NCI-H2081 (cell line): ENCODE data around the gene LILRB5.
"Not testable (repeated sequence)": the region's sequence is repeated elsewhere in the genome, so short reads cannot be mapped to it uniquely, and the experiment has no call there.

Experiments used
- DNase-seq, 2 experiments: peaks; one replicate each; lab custom pipeline; 2025; lab: John Stamatoyannopoulos, UW

Gene LILRB5

DNA sequence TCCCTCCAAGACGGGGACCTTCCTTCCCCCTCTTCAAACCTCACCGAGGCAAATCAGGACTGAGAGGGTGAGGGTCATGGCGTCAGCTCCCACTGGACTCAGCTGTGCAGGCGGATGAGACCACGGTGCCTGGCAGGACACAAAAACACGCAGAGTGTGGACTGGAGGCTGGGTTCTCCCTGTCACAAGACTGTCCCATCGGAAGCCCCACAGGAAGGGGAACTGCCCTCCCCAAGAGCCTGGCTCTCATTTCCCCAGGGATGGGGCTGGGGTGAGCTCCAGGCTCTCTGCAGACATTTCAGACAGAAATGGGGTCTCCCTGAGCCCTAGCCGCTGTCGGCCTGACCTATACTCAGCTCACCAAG lies at the start of gene LILRB5:
Gene LILRB5 (minus strand): TSS at position 158 of the 365 bp plus-strand sequence. CDS start 80 bp downstream, at position 78.
- no peak for DNase-seq

DNA sequence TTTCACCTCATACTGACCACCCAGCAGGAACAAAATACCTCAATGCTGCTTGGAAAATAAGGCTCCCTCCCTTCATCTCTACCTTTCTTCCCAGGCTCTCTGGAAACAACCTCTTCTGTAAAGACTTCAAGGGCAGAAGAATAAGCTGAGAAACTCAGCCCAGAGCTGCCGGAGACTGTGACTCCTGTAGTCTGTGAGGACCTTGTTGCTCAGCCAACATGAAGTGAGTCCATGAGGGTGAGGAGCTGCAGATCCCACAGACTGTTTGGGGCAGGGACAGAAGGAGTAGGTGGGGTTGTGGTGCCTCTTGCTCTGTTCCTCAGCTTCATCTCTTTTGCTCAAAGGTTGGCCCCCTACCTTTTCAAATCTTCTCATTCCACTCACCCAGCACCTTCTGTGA lies 48.1 kb upstream of the LILRB5 start:
- DNase-seq, result no peak

GRCh38 chr19:54302257-54302656 lies 45.2 kb upstream of the LILRB5 start:
- DNase-seq, result no peak

DNA sequence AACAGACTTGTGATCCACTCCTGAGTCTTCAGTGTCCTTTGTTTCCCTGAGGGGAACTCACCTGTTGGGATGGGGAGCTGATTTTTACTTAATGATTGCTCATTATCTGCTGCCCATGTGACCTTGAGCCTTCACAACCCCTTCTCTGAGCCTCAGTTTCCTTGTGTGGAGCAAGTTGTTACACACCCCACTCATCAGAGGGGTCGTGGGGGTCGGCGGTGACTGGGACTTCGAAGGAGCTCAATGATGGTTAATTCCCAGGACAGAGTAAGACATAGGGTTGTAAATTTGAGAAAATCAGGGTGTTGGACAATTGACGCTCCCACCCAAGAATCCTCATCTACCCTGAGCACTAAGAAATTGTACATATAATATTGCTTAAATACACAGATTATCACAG lies 42.4 kb upstream of the LILRB5 start:
- DNase-seq, result no peak

GRCh38 chr19:54299126-54299498 lies 42.0 kb upstream of the LILRB5 start:
- no peak for DNase-seq

- DNase-seq, result no peak
Measured at GRCh38 chr19:54298357-54299125, 41.5 kb upstream of the LILRB5 start.

- DNase-seq, result no peak
Measured at GRCh38 chr19:54297759-54298305, 40.8 kb upstream of the LILRB5 start.

DNA sequence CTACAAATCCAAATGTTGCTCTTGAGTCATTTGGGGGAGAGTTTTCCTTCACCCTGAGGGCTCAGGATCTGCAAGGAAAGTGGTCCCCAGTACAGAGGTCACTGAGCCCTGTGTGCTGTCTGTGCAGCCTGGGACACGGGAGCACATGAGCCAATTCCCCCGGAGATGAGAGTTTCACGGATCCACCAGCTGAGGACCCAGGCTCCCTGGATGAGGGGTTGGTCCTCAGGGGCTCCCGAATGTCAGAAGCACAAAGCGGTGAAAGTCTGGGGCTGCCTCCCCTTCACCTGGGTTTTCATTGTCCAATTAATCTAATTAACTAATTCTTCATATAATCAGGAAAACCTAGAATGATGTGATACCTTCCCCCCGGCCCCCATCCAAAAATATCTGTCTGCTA lies 37.5 kb upstream of the LILRB5 start:
- no peak for DNase-seq

DNA sequence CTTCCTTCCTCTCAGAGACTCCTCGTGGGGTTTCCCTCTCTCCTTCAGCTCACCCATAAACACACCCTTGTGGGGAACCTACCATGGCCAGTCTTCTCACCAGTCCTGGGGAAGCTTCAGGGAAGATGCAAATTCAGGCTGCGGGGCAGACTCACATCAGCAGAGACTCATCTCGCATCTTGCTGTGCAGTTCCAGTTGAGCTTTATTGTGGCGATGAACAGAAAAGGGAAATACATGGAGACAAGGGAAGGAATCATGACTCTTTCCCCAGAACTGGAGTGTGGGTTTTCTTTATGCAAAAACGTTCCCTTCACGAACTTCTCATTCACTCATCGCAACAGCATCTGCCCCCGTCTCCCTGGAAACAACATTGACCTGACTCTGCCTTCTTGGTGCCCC lies 32.1 kb upstream of the LILRB5 start:
- not testable (repeated sequence) for DNase-seq

DNA sequence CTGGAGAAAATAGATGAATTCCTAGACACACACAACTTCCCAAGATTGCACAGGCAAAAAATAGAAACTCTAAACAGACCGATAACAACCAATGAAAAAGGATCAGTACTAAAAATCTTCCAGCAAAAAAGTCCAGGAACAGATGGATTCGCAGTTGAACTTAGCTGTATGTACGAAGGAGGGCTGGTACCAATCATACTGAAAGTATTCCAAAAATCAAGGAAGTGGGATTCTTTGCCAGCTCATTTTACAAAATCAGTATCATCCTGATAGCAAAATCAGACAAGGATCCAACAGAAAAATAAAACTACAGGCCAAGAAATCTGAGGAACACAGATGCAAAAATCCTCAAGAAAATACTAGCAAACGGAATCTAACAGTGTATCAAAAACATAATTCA lies 30.4 kb upstream of the LILRB5 start:
- DNase-seq, result no peak

DNA sequence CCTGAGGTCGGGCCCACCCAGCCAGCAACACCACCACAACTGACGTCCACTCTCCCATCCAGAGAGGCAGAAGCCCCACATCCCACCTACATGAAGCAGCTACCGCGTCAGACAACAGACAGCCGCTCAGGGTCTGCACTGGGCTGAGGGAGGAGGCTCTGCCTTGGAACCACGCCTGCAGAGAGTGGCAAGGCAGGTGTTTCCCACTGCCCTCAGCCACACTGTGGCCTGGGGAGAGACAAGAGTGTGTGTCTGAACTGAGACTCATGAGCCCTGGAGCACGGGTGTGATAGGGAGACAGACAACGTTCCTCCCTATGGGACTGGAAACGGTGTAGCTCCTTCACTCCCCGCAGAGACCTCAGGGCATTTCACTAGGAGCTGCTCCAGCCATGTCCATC lies 29.2 kb upstream of the LILRB5 start:
- DNase-seq, result not testable (repeated sequence)

- not testable (repeated sequence) for DNase-seq
Measured at GRCh38 chr19:54285427-54286056, 28.5 kb upstream of the LILRB5 start.

DNA sequence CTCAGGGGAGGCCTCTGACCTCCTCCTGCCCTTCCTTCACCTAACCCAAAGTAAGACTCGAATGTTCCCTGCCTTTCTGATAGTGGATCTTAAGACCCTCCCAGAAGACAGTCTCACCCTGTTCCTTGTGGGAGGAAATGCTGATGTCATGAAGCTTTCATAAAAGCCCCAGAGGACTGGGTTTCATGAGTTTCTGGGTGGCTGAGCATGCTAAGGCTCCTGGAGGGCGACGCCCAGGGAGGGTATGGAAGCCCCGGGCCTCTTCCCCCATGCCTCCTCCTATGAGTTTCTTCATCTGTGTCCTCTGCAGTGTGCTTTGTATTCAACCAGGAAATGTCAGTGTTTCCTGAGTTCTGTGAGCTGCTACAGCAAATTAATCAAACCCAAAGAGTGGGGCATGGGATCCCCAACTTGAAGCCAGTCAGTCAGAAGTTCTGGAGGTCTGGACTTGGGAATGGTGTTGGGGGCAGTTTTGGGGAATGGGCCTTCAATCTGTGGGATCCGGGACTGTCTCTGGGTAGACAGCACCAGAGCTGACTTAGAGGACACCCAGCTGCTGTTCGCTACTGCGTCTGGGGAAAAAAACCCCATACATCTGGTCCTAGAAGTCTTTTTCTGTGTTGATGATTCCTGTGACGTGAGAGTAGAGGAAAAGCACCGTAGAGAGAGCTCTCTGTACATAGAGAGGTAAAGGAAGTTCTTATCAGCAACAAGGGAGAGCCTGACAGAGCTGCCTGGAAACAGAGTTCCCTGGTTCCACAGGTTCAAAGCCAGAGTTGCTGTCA lies 25.8 kb upstream of the LILRB5 start:
- DNase-seq, result no peak

DNA sequence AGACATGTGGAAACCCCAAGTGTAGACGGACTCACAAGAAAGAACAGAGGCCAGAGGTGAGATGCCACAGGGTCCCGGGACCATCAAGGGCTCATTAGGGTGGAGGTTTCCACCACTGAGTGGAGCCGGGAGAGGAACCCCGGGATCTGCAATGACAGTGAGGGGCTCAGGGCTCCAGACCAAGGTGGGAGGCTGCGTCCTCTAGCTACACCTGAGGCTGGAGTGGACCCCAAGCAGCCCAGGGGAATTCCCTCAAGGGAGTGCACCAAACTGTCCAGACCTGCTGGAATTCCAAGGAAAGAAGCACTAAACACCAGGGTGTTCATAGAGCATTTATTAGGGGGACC lies 24.6 kb upstream of the LILRB5 start:
- DNase-seq, result not testable (repeated sequence)

DNA sequence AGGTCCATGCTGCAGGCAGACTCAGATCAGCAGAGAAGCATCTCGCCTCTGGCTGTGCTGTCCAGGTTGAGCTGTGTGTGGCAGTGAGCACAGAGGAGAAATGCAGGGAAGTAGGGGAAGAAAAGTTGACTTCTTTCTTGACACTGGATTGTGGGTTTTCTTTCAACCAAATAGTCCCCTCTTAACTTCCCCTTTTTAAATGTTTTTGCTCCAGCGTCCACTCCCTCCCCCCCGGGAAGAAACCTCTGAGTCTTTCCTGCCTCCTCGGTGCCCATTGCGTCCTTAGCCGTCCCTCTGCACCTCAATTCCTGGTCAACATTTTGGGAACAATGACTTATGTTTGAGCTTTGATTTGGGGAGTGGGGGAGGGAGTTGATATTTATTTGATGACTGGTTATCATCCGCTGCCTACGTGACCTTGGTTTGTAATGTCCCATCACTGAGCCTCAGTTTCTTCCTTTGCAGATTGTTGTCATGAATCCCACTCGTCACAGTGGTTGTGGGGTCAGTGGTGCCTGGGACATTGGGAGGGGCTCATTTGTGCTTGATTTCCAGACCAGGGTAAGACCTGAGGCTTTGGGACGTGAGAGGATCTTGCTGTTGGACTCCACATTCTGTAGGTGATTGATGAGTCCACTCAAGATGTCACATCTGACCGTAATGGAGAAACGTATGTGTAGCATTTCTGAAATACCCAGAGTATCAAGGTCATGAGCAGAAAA lies 24.1 kb upstream of the LILRB5 start, which contains the start of gene LILRB2:
Gene LILRB2 (minus strand): TSS at position 104 of the 722 bp plus-strand sequence. CDS start 614 bp downstream, outside the sequence.
- DNase-seq, result no peak

- not testable (repeated sequence) for DNase-seq
Measured at GRCh38 chr19:54280441-54280840, 23.4 kb upstream of the LILRB5 start.

GRCh38 chr19:54280025-54280424 lies 23.0 kb upstream of the LILRB5 start:
- not testable (repeated sequence) for DNase-seq

DNA sequence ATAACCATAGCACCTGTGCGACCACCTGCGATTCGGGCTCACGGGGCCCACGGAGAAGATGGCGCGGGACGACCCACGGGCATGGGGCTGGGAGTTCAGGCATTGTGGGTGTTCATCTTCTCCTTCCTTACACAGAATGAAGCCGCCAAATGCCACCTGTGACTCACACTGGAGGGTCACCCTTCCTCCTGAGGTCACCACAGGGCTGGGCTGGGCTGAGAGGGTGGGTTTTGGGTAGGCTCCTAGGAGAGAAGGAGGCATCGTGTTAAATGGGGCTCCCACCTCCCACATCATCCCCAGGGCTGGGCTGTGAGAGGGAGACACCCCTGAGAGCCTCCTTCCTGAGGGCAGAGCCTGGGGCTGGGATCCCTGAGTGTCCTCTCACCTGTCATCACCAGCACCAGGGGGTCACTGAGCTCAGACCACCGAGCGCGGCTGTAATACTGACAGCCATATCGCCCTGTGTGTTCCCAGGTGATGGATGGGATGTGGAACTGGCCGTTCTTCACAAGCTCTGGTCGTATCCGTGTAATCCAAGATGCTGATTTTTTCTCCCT lies 22.4 kb upstream of the LILRB5 start:
- DNase-seq, result no peak

DNA sequence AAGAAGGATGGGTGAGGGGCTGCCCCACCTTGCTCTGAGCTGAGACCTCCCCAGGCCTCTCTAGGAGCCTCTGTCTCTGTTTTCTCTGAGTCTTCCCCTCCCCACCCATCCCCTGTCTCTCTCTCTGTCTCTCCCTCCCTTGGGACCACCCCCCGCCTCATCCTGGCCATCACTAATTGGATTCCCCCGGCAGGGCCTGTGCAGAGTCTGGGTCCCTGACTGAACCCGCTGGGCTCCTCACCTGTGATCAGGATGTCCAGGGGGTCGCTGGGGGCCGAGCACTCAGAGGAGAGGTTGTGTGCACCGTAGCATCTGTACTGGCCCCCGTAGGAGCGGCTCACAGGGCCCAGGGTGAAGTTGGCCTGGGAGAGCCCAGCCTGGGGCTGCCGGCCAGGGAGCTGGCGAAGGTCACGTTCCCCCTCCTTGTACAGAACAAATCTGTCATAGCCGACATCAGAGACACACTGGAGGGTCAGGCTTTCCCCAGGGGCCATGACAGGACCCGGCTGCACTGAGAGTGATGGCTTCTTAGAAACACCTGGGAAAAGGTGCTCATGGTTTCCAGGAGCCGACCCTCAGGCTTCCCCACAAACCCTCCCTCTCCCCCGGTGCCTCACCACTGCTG lies 21.6 kb upstream of the LILRB5 start:
- DNase-seq, result not testable (repeated sequence)

- DNase-seq, result not testable (repeated sequence)
Measured at GRCh38 chr19:54278056-54278455, 21.0 kb upstream of the LILRB5 start.

DNA sequence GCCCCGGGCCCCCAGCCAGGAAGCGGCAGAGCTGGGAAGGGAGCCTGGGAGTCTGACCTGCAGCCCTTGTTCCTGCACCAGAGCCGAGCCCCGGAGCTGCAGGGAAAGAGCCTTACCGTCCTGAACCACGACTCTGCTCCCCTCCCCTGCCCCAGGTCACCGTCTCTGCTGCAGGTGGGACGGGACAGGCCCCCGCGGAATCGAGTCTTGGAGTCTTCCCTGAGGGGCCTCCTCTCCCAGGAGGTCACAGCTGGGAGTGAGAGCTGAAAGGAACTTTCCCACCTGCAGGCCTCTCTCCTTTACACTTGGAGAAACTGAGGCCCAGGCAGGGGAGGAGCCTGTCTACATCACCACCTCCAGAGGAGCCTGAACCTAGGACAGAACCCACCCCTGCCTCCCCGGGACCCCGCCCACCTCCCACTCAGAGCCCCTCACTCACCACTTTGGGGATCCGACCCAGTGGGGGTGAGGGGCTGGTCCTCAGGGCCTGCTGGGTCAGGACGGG lies 20.1 kb upstream of the LILRB5 start:
- DNase-seq, result not testable (repeated sequence)
